Keratinocyte (primary cell): ENCODE data around the gene OR4F6. TPM values are rescaled to one million over a fixed set of nuclear protein-coding genes. Genes with fewer than 3 reads are reported as not detected.

Source experiments
- DNase-seq: peaks from one replicate; pipeline ENCODE4 v3.0.0-alpha.2; 2011; ENCODE audit warnings: low read depth, missing footprints, low spot score
- FAIRE-seq: peaks from 2 replicates; lab custom pipeline; 2011; peaks lifted over from hg19 to GRCh38; lab: Jason Lieb, UNC
- H2AFZ ChIP-seq: 2 replicates; pipeline ENCODE4 v1.6.0; 2012; ENCODE audit warnings: low read length, control low read depth, inconsistent platforms; ENCODE audit not compliant: control insufficient read depth
- H3K27ac ChIP-seq: 2 replicates; pipeline ENCODE4 v1.5.1; 2011; ENCODE audit warnings: low read length; ENCODE audit not compliant: control insufficient read depth, insufficient read depth
- H3K27me3 ChIP-seq: 3 replicates; pipeline ENCODE4 v1.6.0; 2011; ENCODE audit warnings: low read length; ENCODE audit not compliant: control insufficient read depth, insufficient read depth; ENCODE audit errors: extremely low read depth
- H3K36me3 ChIP-seq, 2 experiments: 2 replicates in 1 of 2; 3 replicates in 1 of 2; pipeline ENCODE4 v1.5.1; 2011; ENCODE audit warnings: low read length in 2 of 2, mild to moderate bottlenecking in 1 of 2; ENCODE audit not compliant: control insufficient read depth in 2 of 2, insufficient read depth in 2 of 2; ENCODE audit errors: extremely low read depth in 1 of 2
- H3K4me1 ChIP-seq: 3 replicates; pipeline ENCODE4 v1.5.1; 2011; ENCODE audit warnings: low read length; ENCODE audit not compliant: control insufficient read depth, insufficient read depth; ENCODE audit errors: extremely low read depth
- H3K4me2 ChIP-seq: 3 replicates; pipeline ENCODE4 v1.6.0; 2011; ENCODE audit warnings: low read depth, low read length; ENCODE audit not compliant: control insufficient read depth, insufficient read depth; ENCODE audit errors: extremely low read depth
- H3K4me3 ChIP-seq, 3 experiments: fragments of 200-600 bp in 1 of 3; sonication (generic) in 1 of 3; 2 replicates in 2 of 3; 3 replicates in 1 of 3; pipeline ENCODE4 v1.5.1; 2011 to 2016; ENCODE audit warnings: low read length in 3 of 3, mild to moderate bottlenecking in 3 of 3, control low read depth in 2 of 3, inconsistent platforms in 1 of 3, low read depth in 1 of 3, mixed read lengths in 1 of 3, mixed run types in 1 of 3, moderate library complexity in 1 of 3; ENCODE audit not compliant: control insufficient read depth in 2 of 3, insufficient read depth in 2 of 3; ENCODE audit errors: extremely low read depth in 1 of 3
- H3K79me2 ChIP-seq: 2 replicates; pipeline ENCODE4 v1.6.0; 2012; ENCODE audit warnings: low read length; ENCODE audit not compliant: control insufficient read depth, insufficient read depth
- H3K9ac ChIP-seq: 3 replicates; pipeline ENCODE4 v1.6.0; 2011; ENCODE audit warnings: low read length; ENCODE audit not compliant: control insufficient read depth, insufficient read depth; ENCODE audit errors: extremely low read depth
- H3K9me1 ChIP-seq: 3 replicates; pipeline ENCODE4 v1.6.0; 2011; ENCODE audit warnings: low read length; ENCODE audit not compliant: control insufficient read depth, insufficient read depth; ENCODE audit errors: extremely low read depth
- H3K9me3 ChIP-seq: 2 replicates; pipeline ENCODE4 v1.5.1; 2012; ENCODE audit warnings: low read depth, low read length; ENCODE audit not compliant: control insufficient read depth
- H4K20me1 ChIP-seq: 3 replicates; pipeline ENCODE4 v1.6.0; 2011; ENCODE audit warnings: low read length; ENCODE audit not compliant: control insufficient read depth, insufficient read depth; ENCODE audit errors: extremely low read depth
- CTCF ChIP-seq, 3 experiments: IDR thresholded peaks in 1 of 3; conservative IDR thresholded peaks in 1 of 3; optimal IDR thresholded peaks in 1 of 3; 2 replicates in 2 of 3; 3 replicates in 1 of 3; pipeline versions ENCODE3 to v1.5.1; 2011; ENCODE audit warnings: low read length in 3 of 3, mild to moderate bottlenecking in 3 of 3, moderate library complexity in 2 of 3, control low read depth in 1 of 3, inconsistent platforms in 1 of 3; ENCODE audit not compliant: insufficient read depth in 2 of 3; ENCODE audit errors: extremely low read depth in 1 of 3
- EZH2 ChIP-seq: IDR thresholded peaks from one replicate; pipeline ENCODE4 v1.6.1; 2012; ENCODE audit warnings: inconsistent platforms, mild to moderate bottlenecking, low read length, moderate library complexity
- dilution Hi-C: fragments of 300-500 bp; cut with MboI; formaldehyde crosslinking; loops from one replicate; pipeline ENCODE4 v1.7.0; 2020; ENCODE audit warnings: low sequenced_read_pairs; ENCODE audit not compliant: extremely low pct_ligation_motif_present
- polyA plus RNA-seq, 5 experiments: library from polyadenylated mRNA; depleted of rRNA in 3 of 5; stranded (reverse) in 3 of 5; stranded (forward) in 1 of 5; unstranded in 1 of 5; fragments of >200 nt; gene quantifications; 1 replicate in 1 of 5; 2 replicates in 3 of 5; 3 replicates in 1 of 5; pipeline versions ENCODE4 v1.2.1 to v1.2.3, GENCODE V29; 2011 to 2012; ENCODE audit warnings: missing spikeins in 2 of 5, low read depth in 1 of 5, low replicate concordance in 1 of 5

Gene OR4F6
- polyA plus RNA-seq, 1 donor (not counting 4 experiments of a cell fraction or from before 2014, with no cell fraction given) = not detected

GRCh38 chr15:101808201-101808600 is 4.9 kb downstream of the OR4F6 start:
- no peak for DNase-seq
- dilution Hi-C loops = no loop called here
- H4K20me1 ChIP-seq = no peaks in the 10 kb centered on the region
- FAIRE-seq = no peak
- H3K27ac ChIP-seq = no peak overlapping the region
- no peak overlapping the region for H3K9ac ChIP-seq
- H3K36me3 ChIP-seq = no peaks in the 10 kb centered on the region
- H3K4me1 ChIP-seq = no peaks in the 10 kb centered on the region
- no peaks in the 10 kb centered on the region for H3K79me2 ChIP-seq
- H3K9me1 ChIP-seq = no peaks in the 10 kb centered on the region
- H3K27me3 ChIP-seq = no peaks in the 10 kb centered on the region
- H3K4me3 ChIP-seq = no peak overlapping the region
- H2AFZ ChIP-seq = no peak overlapping the region
- TF ChIP-seq EZH2 (no peak), CTCF (optimal IDR thresholded peaks at IDR 0.05 in 1 of 3, IDR thresholded peaks at IDR 0.05 in 1 of 3, conservative IDR thresholded peaks at IDR 0.05 in 1 of 3; ENCODE audit: extremely low read depth in 1 of 3, insufficient read depth in 2 of 3, low read length in 3 of 3) (no peak)
- H3K9me3 ChIP-seq = no peaks in the 10 kb centered on the region
- no peak overlapping the region for H3K4me2 ChIP-seq

DNA sequence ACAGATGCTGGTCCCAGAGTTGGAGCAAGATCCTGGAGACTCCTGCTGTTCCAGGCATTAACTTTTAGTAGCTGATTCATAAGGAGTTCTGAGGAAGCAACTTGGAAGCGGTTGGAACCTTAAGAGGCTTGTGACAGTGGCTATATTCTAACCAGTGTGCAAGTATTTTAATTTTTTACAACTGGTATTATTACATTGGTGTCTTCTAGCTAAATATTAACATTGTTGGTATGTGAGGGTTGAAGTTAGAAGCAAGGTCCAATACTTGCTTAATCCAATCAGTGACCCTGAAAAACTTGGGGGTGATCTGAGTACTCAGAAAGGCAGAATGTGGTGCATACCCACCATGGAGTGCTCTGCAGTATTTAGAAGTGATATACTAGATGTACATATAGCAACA is 7.1 kb downstream of the OR4F6 start:
- Histone ChIP-seq H3K9me1 (no peaks in the 10 kb centered on the region), H3K4me1 (no peaks in the 10 kb centered on the region), H3K79me2 (no peaks in the 10 kb centered on the region), H3K27me3 (no peaks in the 10 kb centered on the region), H3K36me3 (no peaks in the 10 kb centered on the region), H4K20me1 (no peaks in the 10 kb centered on the region), H3K4me3 (no peak overlapping the region), H2AFZ (no peak overlapping the region), H3K9me3 (no peaks in the 10 kb centered on the region), H3K4me2 (no peak overlapping the region), H3K27ac (no peak overlapping the region), H3K9ac (no peak overlapping the region)
- dilution Hi-C loops = no loop called here
- DNase-seq (no peak), FAIRE-seq (no peak)
- TF ChIP-seq CTCF (optimal IDR thresholded peaks at IDR 0.05 in 1 of 3, IDR thresholded peaks at IDR 0.05 in 1 of 3, conservative IDR thresholded peaks at IDR 0.05 in 1 of 3; ENCODE audit: extremely low read depth in 1 of 3, insufficient read depth in 2 of 3, low read length in 3 of 3) = no peak
- TF ChIP-seq EZH2 = no peak
